H9 (cell line): ENCODE results near the gene PGLYRP3. TPM values are rescaled to one million over a fixed set of nuclear protein-coding genes. Genes with fewer than 3 reads are reported as not detected.

Source experiments
- DNase-seq: peaks from one replicate; pipeline ENCODE4 v3.0.0-alpha.2; 2017
- H2AFZ ChIP-seq: one replicate; pipeline ENCODE4 v1.6.1; 2013; ENCODE audit warnings: mild to moderate bottlenecking, low read length, control low read depth, moderate library complexity
- H2AK5ac ChIP-seq: 2 replicates; pipeline ENCODE4 v1.6.1; 2013; ENCODE audit warnings: low read length, control low read depth, mixed read lengths; ENCODE audit not compliant: insufficient read length
- H2BK120ac ChIP-seq: one replicate; pipeline ENCODE4 v1.6.1; 2013; ENCODE audit warnings: low read depth, mild to moderate bottlenecking, low read length, control low read depth, inconsistent platforms; ENCODE audit not compliant: poor library complexity, severe bottlenecking
- H2BK12ac ChIP-seq: 2 replicates; pipeline ENCODE4 v1.6.1; 2013; ENCODE audit warnings: low read length, control low read depth, mixed read lengths, low read depth; ENCODE audit not compliant: insufficient read length
- H2BK15ac ChIP-seq: 2 replicates; pipeline ENCODE4 v1.6.1; 2013; ENCODE audit warnings: low read depth, low read length, control low read depth
- H2BK20ac ChIP-seq: one replicate; pipeline ENCODE4 v1.6.1; 2013; ENCODE audit warnings: low read depth, mild to moderate bottlenecking, low read length, control low read depth, inconsistent platforms; ENCODE audit not compliant: poor library complexity, severe bottlenecking
- H2BK5ac ChIP-seq: 2 replicates; pipeline ENCODE4 v1.6.1; 2013; ENCODE audit warnings: low read length, control low read depth, mixed read lengths; ENCODE audit not compliant: insufficient read length
- H3K14ac ChIP-seq: 2 replicates; pipeline ENCODE4 v1.6.1; 2013; ENCODE audit warnings: low read length, control low read depth; ENCODE audit not compliant: insufficient read depth
- H3K18ac ChIP-seq: 2 replicates; pipeline ENCODE4 v1.6.1; 2013; ENCODE audit warnings: low read depth, mild to moderate bottlenecking, mixed read lengths, low read length, control low read depth; ENCODE audit not compliant: insufficient read length
- H3K23ac ChIP-seq: 2 replicates; pipeline ENCODE4 v1.6.1; 2013; ENCODE audit warnings: low read length, control low read depth, mixed read lengths, low read depth; ENCODE audit not compliant: insufficient read length
- H3K23me2 ChIP-seq: 2 replicates; pipeline ENCODE4 v1.6.1; 2013; ENCODE audit warnings: low read depth, mild to moderate bottlenecking, mixed read lengths, low read length, control low read depth; ENCODE audit not compliant: insufficient read length, poor library complexity, severe bottlenecking
- H3K27ac ChIP-seq: 2 replicates; pipeline ENCODE4 v1.5.1; 2013; ENCODE audit warnings: low read length, control low read depth, mixed read lengths, low read depth; ENCODE audit not compliant: insufficient read length
- H3K27me3 ChIP-seq: 2 replicates; pipeline ENCODE4 v1.6.1; 2013; ENCODE audit warnings: low read length, control low read depth, inconsistent platforms; ENCODE audit not compliant: insufficient read depth
- H3K4ac ChIP-seq: 2 replicates; pipeline ENCODE4 v1.6.1; 2013; ENCODE audit warnings: low read depth, mild to moderate bottlenecking, control low read depth, inconsistent platforms, low read length, moderate library complexity
- H3K4me1 ChIP-seq: 2 replicates; pipeline ENCODE4 v1.6.1; 2013; ENCODE audit warnings: low read length, control low read depth, inconsistent platforms; ENCODE audit not compliant: insufficient read depth
- H3K4me2 ChIP-seq: 2 replicates; pipeline ENCODE4 v1.6.1; 2013; ENCODE audit warnings: low read length, control low read depth, mixed read lengths; ENCODE audit not compliant: insufficient read length, insufficient read depth
- H3K56ac ChIP-seq: 2 replicates; pipeline ENCODE4 v1.6.1; 2013; ENCODE audit warnings: low read depth, mild to moderate bottlenecking, mixed read lengths, low read length, control low read depth; ENCODE audit not compliant: insufficient read length
- H3K79me1 ChIP-seq: 2 replicates; pipeline ENCODE4 v1.6.1; 2013; ENCODE audit warnings: low read depth, mild to moderate bottlenecking, moderate library complexity, low read length, control low read depth, inconsistent platforms; ENCODE audit not compliant: insufficient read depth, poor library complexity, severe bottlenecking
- H3K79me2 ChIP-seq: 2 replicates; pipeline ENCODE4 v1.6.1; 2013; ENCODE audit warnings: low read length, control low read depth, inconsistent platforms; ENCODE audit not compliant: insufficient read depth
- H3K9ac ChIP-seq: 2 replicates; pipeline ENCODE4 v1.6.1; 2013; ENCODE audit warnings: low read length, control low read depth, mixed read lengths; ENCODE audit not compliant: insufficient read length; ENCODE audit errors: extremely low read depth
- H3K9me3 ChIP-seq: one replicate; pipeline ENCODE4 v1.6.1; 2013; ENCODE audit warnings: low read depth, low read length, inconsistent platforms; ENCODE audit not compliant: control insufficient read depth
- H3T11ph ChIP-seq: one replicate; pipeline ENCODE4 v1.6.1; 2013; ENCODE audit warnings: mild to moderate bottlenecking, low read length, control low read depth, inconsistent platforms
- H4K20me1 ChIP-seq: one replicate; pipeline ENCODE4 v1.6.1; 2013; ENCODE audit not compliant: control insufficient read depth, insufficient read length, insufficient read depth
- H4K5ac ChIP-seq: 2 replicates; pipeline ENCODE4 v1.6.1; 2013; ENCODE audit warnings: low read depth, mild to moderate bottlenecking, mixed read lengths, low read length, control low read depth; ENCODE audit not compliant: insufficient read length
- H4K8ac ChIP-seq: replicated peaks from 2 replicates; pipeline ENCODE4 v1.6.1; 2013; ENCODE audit warnings: low read length, control low read depth, mixed read lengths, low read depth; ENCODE audit not compliant: insufficient read length
- H4K91ac ChIP-seq: 2 replicates; pipeline ENCODE4 v1.6.1; 2013; ENCODE audit warnings: low read depth, mild to moderate bottlenecking, moderate library complexity, mixed read lengths, low read length, control low read depth; ENCODE audit not compliant: insufficient read length
- H3K27ac Mint-ChIP-seq, 3 experiments: 2 replicates in 2 of 3; 3 replicates in 1 of 3; pipeline ENCODE4 v1.8.0; 2020 to 2021; ENCODE audit warnings: mixed read lengths in 3 of 3, mild to moderate bottlenecking in 1 of 3, moderate library complexity in 1 of 3
- H3K27me3 Mint-ChIP-seq: 2 replicates; pipeline ENCODE4 v1.8.0; 2021; ENCODE audit warnings: low read depth, mild to moderate bottlenecking, moderate library complexity, mixed read lengths
- H3K36me3 Mint-ChIP-seq, 3 experiments: 2 replicates in 2 of 3; 3 replicates in 1 of 3; pipeline ENCODE4 v1.8.0; 2020 to 2021; ENCODE audit warnings: low read depth in 3 of 3, mixed read lengths in 3 of 3; ENCODE audit not compliant: insufficient read depth in 1 of 3
- H3K4me1 Mint-ChIP-seq, 2 experiments: 2 replicates each; pipeline ENCODE4 v1.8.0; 2020; ENCODE audit warnings: mixed read lengths in 2 of 2
- H3K4me3 Mint-ChIP-seq, 2 experiments: 2 replicates in 1 of 2; 3 replicates in 1 of 2; pipeline ENCODE4 v1.8.0; 2020 to 2021; ENCODE audit warnings: mild to moderate bottlenecking in 2 of 2, mixed read lengths in 2 of 2, moderate library complexity in 1 of 2
- H3K9me3 Mint-ChIP-seq, 2 experiments: 2 replicates in 1 of 2; 3 replicates in 1 of 2; pipeline ENCODE4 v1.8.0; 2020; ENCODE audit warnings: mild to moderate bottlenecking in 2 of 2, mixed read lengths in 2 of 2, moderate library complexity in 1 of 2
- WGBS: extraction: QIAGEN DNeasy Blood & Tissue Kit; methylation state at CpG from one replicate; pipeline ENCODE4 v1.1.7; 2013; ENCODE audit warnings: missing lambda C conversion rate, low lambda C conversion rate, mixed read lengths; ENCODE audit not compliant: insufficient read length; ENCODE audit errors: extremely low coverage; 5-methylcytosine and 5-hydroxymethylcytosine counted together
- total RNA-seq: library from RNA; stranded (reverse); gene quantifications from 2 replicates; pipeline ENCODE4 v1.2.1, GENCODE V29; 2021
- TF ChIP-seq, protein P1 (sequence below): fragments of 200-600 bp; sonication (generic); conservative IDR thresholded peaks from 3 replicates; pipeline ENCODE4 v1.8.0; 2021; ENCODE audit warnings: antibody characterized with exemption, mild to moderate bottlenecking

PGLYRP3 gene
- total RNA-seq, 1 experiment from 2014 or later = not detected

DNA sequence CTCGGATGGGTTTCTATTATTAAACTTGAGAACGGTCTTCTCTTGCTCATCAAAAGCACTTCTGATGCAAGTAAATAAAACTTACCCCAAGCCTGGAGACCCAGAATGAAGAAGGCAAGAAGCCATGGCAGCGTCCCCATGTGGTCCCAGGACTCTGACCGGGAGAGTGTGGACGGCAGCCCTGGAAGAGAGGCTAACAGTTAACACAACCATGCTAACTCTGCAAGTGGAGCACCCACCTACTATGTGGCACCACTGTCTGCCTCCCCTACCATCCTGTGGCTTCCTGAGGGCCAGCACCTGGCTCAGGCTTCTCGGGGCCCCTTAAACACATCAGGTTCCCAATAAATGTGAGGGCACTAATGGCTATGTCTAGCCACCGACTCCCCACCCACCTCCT lies 2.2 kb downstream of the PGLYRP3 start:
- Mint-ChIP-seq H3K27ac (no peak overlapping the region), H3K27me3 (peaks cover 7% of the 10 kb centered on the region), H3K9me3 (peaks cover 5 to 14% of the 10 kb centered on the region in 2 experiments; a peak in 2 of 5 replicates), H3K4me1 (peaks cover 10 to 15% of the 10 kb centered on the region in 2 experiments), H3K36me3 (no peaks in the 10 kb centered on the region; a peak in 1 of 7 replicates), H3K4me3 (no peak overlapping the region)
- no CpG with 5 or more reads among the region's 7 CpGs for WGBS
- H3K4me2 ChIP-seq = no peak overlapping the region
- no peak overlapping the region for H3T11ph ChIP-seq
- DNase-seq = no peak
- H4K91ac ChIP-seq = no peak overlapping the region
- H3K27me3 ChIP-seq = no peaks in the 10 kb centered on the region
- H3K23ac ChIP-seq = no peak overlapping the region
- H3K4me1 ChIP-seq = no peaks in the 10 kb centered on the region; the same call in 1 of the 2 replicates
- H3K18ac ChIP-seq = no peak overlapping the region
- H4K8ac ChIP-seq = no peak overlapping the region
- H2BK15ac ChIP-seq = no peak overlapping the region
- H3K79me2 ChIP-seq = no peaks in the 10 kb centered on the region
- no peak overlapping the region for H3K27ac ChIP-seq
- H3K4ac ChIP-seq = no peak overlapping the region
- TF ChIP-seq, protein P1, sequence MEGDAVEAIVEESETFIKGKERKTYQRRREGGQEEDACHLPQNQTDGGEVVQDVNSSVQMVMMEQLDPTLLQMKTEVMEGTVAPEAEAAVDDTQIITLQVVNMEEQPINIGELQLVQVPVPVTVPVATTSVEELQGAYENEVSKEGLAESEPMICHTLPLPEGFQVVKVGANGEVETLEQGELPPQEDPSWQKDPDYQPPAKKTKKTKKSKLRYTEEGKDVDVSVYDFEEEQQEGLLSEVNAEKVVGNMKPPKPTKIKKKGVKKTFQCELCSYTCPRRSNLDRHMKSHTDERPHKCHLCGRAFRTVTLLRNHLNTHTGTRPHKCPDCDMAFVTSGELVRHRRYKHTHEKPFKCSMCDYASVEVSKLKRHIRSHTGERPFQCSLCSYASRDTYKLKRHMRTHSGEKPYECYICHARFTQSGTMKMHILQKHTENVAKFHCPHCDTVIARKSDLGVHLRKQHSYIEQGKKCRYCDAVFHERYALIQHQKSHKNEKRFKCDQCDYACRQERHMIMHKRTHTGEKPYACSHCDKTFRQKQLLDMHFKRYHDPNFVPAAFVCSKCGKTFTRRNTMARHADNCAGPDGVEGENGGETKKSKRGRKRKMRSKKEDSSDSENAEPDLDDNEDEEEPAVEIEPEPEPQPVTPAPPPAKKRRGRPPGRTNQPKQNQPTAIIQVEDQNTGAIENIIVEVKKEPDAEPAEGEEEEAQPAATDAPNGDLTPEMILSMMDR = no peak
- H2BK20ac ChIP-seq = no peak overlapping the region
- H3K79me1 ChIP-seq = no peaks in the 10 kb centered on the region
- no peak overlapping the region for H2AK5ac ChIP-seq
- no peak overlapping the region for H4K5ac ChIP-seq
- H2BK5ac ChIP-seq = no peak overlapping the region
- H3K9me3 ChIP-seq = no peaks in the 10 kb centered on the region
- H2BK120ac ChIP-seq = no peak overlapping the region
- no peak overlapping the region for H2AFZ ChIP-seq
- H3K56ac ChIP-seq = no peak overlapping the region
- no peaks in the 10 kb centered on the region for H4K20me1 ChIP-seq
- H2BK12ac ChIP-seq = no peak overlapping the region
- no peak overlapping the region for H3K9ac ChIP-seq
- no peaks in the 10 kb centered on the region for H3K23me2 ChIP-seq
- H3K14ac ChIP-seq = no peak overlapping the region
